Loucy (cell line): Measurements from ENCODE around the gene FGD6.

Experiments used
- EZH2phosphoT487 ChIP-seq: fragments of 200-600 bp; IDR thresholded peaks from 2 replicates; pipeline ENCODE4 v1.6.1; 2018; ENCODE audit warnings: antibody characterized with exemption, mild to moderate bottlenecking, moderate library complexity, borderline replicate concordance
- TF ChIP-seq, protein P1 (sequence below): fragments of 200-600 bp; sonication (generic); conservative IDR thresholded peaks from 2 replicates; pipeline ENCODE4 v1.5.1; 2014; ENCODE audit warnings: mild to moderate bottlenecking, antibody characterized with exemption, low read length

GRCh38 chr12:95089462-95089861 is 127.8 kb downstream of the FGD6 start:
- TF ChIP-seq, protein P1, sequence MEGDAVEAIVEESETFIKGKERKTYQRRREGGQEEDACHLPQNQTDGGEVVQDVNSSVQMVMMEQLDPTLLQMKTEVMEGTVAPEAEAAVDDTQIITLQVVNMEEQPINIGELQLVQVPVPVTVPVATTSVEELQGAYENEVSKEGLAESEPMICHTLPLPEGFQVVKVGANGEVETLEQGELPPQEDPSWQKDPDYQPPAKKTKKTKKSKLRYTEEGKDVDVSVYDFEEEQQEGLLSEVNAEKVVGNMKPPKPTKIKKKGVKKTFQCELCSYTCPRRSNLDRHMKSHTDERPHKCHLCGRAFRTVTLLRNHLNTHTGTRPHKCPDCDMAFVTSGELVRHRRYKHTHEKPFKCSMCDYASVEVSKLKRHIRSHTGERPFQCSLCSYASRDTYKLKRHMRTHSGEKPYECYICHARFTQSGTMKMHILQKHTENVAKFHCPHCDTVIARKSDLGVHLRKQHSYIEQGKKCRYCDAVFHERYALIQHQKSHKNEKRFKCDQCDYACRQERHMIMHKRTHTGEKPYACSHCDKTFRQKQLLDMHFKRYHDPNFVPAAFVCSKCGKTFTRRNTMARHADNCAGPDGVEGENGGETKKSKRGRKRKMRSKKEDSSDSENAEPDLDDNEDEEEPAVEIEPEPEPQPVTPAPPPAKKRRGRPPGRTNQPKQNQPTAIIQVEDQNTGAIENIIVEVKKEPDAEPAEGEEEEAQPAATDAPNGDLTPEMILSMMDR: no peak
- no peak for TF ChIP-seq EZH2phosphoT487
